Glomerular endothelial cell (primary cell): Measurements from ENCODE around the gene SLC11A1. TPM values are rescaled to one million over a fixed set of nuclear protein-coding genes. Genes with fewer than 3 reads are reported as not detected.

Experiments used
- DNase-seq: peaks from one replicate; pipeline ENCODE4 v3.0.0-alpha.2; 2011; ENCODE audit warnings: low read depth, low spot score; ENCODE audit errors: extremely low read depth
- total RNA-seq: library from RNA; depleted of rRNA; stranded (reverse); fragments of >200 nt; gene quantifications from 2 replicates; pipeline ENCODE4 v1.2.3, GENCODE V29; 2015

Gene SLC11A1
- total RNA-seq, 1 donor from 2014 or later = not detected

DNA sequence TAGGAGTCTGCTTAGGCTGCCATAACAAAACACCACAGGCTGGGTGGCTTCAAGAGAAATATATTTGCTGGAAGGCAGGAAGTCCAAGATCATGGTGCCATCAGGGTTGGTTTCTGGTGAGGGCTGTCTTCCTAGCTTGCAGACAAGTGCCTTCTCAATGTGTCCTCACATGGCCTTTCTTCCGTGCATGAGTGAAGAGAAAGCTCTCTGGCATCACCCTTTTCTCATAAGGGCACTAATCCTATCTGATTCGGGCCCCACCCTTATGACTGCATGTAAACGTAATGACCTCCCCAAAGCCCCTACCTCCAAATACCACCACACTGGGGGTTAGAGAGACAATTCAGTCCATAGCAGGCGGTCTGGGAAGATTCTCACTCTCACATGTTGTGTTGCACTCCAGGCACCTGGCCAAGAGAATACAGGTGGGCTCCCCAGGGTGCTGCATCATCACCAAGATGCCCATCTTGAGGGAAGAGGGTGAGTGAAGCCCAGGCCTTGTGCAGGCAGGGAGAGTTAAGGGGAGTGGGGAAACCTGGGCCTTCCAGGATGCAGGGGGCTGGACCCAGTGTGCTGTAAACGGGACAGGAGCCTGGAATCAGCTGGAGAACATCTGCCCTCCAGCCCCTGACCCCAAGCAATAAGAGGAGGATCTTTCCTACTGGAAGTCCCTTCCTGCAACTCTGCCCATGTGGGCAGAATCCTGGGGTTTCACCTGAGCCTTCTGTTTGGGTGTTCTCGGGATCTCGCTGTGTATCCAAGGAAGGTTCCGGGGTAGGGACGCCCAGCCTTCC, 15.3 kb upstream of the SLC11A1 start:
- DNase-seq = no peak

DNA sequence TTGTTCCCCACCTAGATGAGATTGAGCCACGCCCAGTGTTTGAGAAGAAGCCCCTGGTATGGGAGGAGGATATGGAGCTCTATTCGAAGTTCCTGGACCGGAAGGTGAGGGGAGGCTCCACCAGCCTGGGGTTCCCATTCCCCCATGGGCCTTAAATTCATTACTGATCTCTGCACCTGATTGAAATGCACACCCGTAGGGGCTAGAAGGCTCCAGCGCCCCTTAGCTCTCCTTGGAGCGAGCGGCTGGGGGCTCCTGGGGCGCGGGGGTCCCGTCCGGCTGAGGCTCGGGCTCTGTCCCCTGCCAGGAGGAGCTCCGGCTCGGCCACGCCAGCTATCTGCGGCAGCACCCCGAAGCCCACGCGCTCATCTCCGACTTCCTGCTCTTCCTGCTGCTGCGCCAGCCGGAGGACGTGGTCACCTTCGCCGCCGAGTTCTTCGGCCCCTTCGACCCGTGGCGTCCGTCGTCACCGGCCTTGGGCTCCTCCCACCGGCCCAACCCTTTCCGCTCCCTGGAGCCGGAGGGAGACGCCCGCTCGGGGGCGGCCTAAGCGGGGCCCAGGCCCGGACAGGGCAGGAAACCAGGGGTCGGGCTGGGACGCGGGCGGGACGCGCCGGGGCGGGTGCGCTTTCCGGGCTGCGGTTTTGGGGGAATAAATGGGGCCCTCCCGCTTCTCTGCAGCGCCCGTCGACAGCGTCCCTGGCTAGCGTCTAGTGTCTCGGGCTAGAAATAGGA, 14.5 kb upstream of the SLC11A1 start:
- DNase-seq = no peak

DNA sequence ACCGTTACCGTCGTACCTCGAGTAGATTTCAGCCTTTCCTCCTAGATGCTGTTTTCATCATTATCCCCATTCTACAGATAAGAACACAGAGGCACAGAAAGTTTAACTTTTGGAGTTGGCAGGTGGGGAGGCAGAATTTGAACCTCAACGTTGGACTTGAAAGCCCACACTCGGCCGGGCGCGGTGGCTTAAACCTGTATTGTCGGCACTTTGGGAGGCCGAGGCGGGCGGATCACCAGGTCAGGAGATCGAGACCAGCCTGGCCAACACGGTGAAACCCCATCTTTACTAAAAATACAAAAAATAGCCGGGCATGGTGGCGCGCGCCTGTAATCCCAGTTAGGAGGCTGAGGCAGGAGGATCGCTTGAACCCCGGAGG, 13.9 kb upstream of the SLC11A1 start:
- DNase-seq = no peak

DNA sequence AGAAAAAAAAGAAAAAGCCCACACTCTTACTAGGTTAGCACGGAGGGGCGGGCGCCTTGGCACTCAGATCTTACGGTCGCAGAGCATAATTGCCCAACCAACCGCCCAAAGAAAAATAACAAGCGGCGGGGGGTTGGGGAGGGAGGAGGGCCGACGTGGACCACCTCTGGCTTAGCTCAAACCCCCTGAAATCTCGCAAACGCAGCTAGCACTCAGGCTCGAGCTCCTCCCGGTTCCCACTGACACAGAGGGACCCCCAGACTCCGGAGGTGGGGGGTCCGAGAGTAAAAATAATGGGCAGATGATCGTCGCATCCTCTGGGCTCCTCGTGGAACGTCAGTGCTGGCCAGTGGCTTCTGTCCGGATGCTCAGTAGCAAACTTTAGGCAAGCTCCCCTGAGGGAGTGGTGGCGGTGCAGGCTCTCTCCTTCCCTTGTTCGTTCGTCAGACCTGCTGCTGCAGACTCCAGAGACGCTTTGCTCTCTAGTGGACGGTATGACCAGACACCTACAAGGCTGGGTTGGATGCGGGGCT, 13.4 kb upstream of the SLC11A1 start:
- DNase-seq = no peak

DNA sequence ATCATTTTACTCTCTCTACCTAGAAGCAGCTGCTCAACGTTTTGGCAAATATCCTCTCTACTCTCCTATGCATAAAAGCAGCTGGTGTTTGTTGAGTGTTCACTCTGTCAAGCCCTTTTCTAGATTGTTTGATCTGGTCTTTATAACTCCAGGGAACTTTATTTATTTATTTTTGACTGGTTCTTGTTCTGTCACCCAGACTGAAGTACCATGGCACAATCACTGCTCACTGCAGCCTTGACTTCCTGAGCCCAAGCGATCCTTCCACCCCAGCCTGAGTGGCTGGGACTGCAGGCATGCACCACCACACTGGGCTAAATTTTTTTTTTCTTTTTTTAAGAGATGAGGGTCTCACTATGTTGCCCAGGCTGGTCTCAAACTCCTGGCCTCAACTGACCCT, 12.7 kb upstream of the SLC11A1 start:
- DNase-seq = no peak

DNA sequence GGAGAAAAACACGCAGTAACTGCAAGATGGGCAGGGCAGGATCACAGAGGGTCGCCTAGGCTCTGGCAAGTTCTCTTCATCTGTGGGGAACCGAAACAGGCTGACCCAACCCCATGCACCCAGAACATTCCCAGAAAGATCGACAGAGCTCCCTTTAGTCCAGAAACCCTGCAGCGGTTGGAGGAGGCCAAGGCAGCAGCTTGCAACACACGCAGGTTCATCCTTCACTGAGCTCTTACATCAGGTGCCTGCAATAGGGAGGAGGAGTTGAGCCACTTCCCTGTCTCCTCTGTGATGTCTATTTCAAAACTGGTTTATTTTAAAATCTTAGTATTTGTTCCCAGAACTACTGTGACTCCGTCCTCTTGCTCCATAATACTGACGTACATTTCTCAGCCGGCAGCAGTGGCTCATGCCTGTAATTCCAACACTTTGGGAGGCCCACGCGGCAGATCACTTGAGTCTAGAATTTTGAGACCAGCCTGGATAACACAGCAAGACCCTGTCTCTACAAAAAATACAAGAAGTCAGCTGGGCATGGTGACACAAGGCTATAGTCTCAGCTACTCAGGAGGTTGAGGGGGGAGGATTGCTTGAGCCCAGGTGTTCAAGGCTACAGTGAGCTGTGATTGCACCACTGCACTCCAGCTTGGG, 11.5 kb upstream of the SLC11A1 start:
- DNase-seq = no peak

DNA sequence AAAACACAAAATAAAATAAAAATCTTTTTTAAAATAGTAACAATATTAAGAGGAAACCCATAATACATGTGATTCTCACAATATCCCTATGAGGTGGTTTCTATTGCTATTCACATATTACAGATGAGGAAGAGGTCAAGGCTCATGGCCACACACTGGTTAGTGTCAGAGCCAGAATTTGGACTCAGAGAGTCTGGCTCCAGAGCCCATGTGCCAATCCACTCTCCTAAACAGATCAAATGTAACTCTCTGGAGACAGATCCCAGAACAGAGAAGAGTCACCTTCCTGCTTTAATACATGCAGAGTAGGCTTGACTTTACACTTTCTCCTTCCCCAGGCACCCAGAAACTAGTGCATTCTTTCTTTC, 10.1 kb upstream of the SLC11A1 start:
- no peak for DNase-seq

DNA sequence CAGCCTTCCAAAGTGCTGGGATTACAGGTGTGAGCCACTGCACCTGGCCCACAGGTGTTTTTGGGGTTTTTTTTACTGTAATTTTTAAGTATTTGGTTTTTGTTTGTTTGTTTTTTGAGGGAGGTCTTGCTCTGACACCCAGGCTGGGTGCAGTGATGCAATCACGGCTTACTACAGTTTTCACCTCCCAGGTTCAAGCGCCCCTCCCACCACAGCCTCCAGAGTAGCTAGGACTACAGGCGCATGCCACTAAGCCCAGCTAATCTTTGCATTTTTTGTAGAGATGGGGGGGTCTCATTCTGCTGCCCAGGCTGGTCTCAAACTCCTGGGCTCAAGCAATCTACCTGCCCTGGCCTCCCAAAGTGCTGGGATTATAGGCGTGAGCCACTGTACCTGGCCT, 7.3 kb upstream of the SLC11A1 start:
- DNase-seq = no peak

DNA sequence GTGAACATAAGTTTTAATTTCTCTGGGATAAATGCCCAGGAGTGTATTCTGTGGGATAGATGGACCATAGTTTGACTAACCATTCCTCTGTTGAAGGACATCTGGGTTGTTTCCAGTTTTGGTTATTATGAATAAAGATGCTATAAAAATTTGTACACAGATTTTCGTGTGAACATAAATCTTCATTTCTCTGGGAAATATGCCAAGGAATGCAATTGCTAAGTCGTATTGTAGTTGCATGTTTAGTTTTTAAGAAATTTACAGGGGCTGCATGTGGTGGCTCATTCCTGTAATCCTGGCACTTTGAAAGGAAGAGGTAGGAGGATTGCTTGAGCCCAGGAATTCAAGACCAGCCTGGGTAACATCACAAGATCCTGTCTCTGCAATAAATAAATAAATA, 6.9 kb upstream of the SLC11A1 start:
- no peak for DNase-seq

DNA sequence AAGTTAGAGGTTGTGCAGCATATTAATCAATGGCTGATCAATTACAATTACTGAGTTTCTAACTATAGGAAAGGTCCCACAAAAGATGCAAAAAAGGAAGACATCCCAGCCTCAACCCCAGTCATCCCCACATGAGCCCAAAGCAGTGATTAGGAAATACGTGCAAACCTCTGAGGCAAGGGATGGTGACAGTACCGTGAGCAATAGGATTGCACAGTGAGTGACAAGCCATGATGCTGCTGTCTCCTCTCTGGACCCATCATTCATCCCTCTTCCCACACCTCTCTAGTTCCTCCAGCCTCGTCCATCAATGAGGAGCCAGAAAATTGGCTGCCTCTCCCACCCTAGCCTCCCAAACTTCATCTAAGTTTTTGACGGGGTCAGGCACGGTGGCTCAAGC, 4.0 kb upstream of the SLC11A1 start:
- DNase-seq = no peak

DNA sequence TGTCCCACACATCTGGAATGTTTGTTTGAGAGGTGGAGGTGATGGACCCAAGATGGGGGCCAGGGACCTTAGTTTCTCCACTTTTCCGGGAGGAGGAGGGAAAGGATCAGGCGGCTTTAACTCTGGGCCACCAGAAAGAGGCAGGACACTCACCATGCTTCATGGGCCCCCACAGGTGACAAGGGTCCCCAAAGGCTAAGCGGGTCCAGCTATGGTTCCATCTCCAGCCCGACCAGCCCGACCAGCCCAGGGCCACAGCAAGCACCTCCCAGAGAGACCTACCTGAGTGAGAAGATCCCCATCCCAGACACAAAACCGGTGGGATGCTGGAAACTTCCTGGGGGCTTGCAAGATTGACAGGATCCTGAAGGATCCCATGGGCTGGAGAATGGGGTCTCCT, 712 bp downstream of the SLC11A1 start:
- DNase-seq = no peak

DNA sequence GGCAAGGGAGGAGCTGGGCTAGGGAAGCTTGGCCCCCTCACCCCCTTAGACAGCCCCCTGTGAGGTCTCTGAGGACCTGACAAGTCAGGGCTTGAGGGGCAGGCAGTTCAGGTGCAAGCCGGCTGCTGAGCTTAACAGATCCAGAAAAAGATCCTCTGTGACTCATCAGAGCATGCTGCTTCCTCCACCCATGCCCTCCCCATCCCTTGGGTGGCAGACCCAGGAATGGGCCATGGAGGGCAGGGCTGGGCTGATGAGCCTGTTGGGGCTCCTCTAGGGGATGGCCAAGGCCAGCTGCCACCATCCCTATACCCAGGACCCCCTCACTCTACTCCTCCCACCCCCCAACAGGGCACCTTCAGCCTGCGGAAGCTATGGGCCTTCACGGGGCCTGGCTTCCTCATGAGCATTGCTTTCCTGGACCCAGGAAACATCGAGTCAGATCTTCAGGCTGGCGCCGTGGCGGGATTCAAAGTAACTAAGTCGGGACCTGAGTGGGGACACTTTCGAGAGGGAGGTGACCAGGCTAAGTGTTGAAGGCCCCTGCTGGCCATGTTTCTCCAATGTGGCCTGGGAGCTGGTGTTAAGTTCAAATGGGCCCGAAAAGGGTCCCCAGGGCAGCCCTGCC, 1.9 kb downstream of the SLC11A1 start:
- DNase-seq = no peak

DNA sequence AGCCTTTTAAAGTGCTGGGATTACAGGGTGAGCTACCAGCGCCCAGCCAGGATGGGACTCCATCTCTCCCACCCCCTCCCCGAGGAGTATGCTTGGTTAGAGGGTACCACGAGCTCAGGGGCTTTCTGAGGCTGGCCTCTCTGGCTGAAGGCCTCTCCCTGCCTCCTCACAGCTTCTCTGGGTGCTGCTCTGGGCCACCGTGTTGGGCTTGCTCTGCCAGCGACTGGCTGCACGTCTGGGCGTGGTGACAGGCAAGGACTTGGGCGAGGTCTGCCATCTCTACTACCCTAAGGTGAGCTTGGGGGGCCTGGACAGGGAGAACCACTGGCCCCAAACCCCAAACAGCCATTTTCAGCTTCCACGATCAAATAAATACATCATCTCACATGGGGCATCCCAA, 2.9 kb downstream of the SLC11A1 start:
- DNase-seq = no peak

DNA sequence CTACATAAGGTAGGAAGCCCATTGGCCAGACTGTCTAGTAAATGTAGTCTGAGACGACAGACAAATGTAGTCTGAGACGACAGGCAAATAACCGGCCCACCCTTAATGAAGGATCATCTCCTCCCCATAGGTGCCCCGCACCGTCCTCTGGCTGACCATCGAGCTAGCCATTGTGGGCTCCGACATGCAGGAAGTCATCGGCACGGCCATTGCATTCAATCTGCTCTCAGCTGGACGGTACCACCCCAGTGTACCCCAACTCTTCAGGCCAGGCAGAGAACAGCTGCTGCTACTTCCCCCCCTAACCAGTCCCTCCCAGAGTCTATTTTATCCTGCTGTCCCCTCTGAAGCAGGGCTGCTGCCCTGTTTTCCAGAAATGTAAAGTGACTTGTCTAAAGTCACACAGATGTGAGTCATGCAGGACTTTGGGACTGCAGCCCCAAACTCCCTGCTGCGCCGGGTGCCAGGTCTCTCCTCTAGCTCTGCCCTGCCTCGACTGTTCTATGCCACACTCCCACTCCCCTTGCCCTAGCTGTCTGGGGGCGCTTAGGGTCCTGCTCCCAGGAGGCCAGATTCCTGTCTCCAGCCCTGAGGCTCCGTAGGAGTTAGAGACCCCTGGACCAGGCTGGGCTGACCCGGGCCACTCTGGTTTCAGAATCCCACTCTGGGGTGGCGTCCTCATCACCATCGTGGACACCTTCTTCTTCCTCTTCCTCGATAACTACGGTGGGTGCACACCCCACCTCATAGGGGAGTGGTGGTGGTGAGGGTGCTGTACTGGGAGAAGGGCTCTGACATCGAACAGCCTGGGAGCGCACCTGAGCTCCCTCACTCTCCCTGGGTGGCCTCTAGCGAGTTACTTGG, 4.7 kb downstream of the SLC11A1 start:
- no peak for DNase-seq

DNA sequence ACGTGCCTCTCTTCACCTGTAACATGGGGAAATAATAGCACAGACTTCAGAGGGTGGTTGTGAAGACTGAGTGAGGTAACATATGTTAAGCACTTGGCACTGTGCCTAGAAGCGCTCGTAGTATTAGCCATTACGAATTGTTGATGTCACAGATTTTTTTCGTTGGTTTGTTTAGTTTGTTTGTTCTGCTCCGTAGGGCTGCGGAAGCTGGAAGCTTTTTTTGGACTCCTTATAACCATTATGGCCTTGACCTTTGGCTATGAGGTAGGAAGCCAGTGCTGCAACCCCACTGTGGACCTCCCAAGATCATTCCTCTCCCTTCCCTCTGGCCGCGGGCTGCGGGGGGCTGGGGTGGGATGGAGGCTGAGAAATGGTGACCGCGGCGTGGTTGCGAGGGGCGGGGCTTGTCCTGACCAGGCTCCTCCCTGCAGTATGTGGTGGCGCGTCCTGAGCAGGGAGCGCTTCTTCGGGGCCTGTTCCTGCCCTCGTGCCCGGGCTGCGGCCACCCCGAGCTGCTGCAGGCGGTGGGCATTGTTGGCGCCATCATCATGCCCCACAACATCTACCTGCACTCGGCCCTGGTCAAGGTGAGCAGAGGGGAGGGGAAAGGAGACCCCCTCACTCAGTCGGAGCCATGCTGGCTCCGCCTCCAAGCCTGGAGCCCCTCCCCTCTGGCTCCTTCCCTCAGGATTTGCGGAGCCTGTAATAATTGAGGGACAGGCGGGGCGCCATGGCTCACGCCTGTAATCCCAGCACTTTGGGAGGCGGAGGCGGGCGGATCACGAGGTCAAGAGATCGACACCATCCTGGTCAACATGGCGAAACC, 5.5 kb downstream of the SLC11A1 start:
- DNase-seq = no peak

DNA sequence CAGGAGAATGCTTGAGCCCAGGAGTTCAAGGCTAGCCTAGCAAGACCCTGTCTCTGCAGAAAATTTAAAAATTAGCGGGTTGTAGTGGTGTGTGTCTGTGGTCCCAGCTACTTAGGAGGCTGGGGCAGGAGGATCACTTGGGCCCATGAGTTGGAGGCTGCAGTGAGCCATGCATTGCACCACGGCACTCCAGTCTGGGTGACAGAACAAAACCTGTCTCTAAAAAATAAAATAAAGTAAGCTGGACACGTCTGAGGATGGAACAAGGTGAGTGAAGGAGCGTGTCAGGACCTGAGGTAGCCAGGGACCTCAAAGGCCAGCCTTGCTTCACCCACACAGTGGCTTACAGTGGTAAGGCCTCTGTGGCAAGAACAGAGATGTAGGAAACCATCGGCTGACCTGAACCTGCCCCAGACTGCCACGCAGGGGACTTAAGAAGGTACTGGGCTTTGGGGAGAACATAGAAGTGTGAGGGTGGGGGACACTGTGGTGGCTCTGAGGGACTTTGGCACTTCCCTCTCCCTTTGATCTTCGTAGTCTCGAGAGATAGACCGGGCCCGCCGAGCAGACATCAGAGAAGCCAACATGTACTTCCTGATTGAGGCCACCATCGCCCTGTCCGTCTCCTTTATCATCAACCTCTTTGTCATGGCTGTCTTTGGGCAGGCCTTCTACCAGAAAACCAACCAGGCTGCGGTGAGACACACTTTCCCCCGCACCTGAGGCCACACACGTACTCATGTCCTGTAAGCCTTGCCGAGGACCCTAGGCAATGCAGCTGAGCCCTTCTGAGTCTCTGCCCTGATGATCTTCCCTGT, 7.5 kb downstream of the SLC11A1 start:
- DNase-seq = no peak

DNA sequence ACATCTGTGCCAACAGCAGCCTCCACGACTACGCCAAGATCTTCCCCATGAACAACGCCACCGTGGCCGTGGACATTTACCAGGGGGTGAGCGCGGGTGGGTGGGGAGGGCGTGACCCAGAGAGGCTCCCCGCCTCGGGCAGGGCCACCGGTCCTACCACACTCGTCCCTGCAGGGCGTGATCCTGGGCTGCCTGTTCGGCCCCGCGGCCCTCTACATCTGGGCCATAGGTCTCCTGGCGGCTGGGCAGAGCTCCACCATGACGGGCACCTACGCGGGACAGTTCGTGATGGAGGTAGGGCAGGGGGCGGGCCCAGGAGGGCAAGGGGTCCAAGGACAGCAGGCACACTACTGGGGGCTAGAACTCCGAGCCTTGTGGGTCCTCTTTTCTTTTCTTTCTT, 9.1 kb downstream of the SLC11A1 start:
- no peak for DNase-seq

DNA sequence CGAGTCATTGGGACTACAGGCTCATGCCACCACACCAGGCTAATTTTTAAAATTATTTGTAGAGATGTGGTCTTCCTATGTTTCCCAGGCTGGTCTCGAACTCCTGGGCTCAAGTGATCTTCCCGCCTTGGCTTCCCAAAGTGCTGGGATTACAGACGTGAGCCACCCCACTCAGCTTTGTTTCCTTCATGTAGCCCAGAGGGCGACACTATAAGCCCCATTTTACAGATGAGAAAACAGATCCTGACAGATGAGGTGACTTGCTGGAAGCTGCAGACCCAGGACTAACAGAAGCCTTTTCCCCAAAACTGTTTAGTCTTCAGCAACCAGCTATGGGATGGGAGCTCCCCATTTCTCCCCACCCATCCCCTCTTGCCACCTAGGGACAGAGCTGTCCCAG, 10.4 kb downstream of the SLC11A1 start:
- no peak for DNase-seq
